Panc1 (cell line): ENCODE measurements around the gene CCT7.

Source experiments
- POLR2AphosphoS5 ChIP-seq: IDR thresholded peaks from 2 replicates; pipeline ENCODE4 v1.6.1; 2012; ENCODE audit warnings: mild to moderate bottlenecking, low read depth, low read length, moderate library complexity
- SIN3A ChIP-seq: IDR thresholded peaks from 2 replicates; pipeline ENCODE4 v1.6.1; 2012; ENCODE audit warnings: low read depth, mild to moderate bottlenecking, low read length, moderate library complexity, borderline replicate concordance; ENCODE audit not compliant: insufficient read depth
- TCF7L2 ChIP-seq: IDR thresholded peaks from 2 replicates; pipeline ENCODE4 v1.6.1; 2011; ENCODE audit warnings: mild to moderate bottlenecking, low read depth, low read length, inconsistent platforms
- TF ChIP-seq, protein P1 (sequence below): fragments of 450-650 bp; IDR thresholded peaks from 2 replicates; pipeline ENCODE4 v1.5.1; 2017; ENCODE audit warnings: mild to moderate bottlenecking
- TF ChIP-seq, protein P2 (sequence below), 2 experiments: IDR thresholded peaks; 2 replicates each; pipeline ENCODE4 v1.6.1; 2011 to 2012; ENCODE audit warnings: low read depth in 2 of 2, control low read depth in 1 of 2, low read length in 1 of 2, mild to moderate bottlenecking in 1 of 2, moderate library complexity in 1 of 2; ENCODE audit not compliant: insufficient read depth in 1 of 2

DNA sequence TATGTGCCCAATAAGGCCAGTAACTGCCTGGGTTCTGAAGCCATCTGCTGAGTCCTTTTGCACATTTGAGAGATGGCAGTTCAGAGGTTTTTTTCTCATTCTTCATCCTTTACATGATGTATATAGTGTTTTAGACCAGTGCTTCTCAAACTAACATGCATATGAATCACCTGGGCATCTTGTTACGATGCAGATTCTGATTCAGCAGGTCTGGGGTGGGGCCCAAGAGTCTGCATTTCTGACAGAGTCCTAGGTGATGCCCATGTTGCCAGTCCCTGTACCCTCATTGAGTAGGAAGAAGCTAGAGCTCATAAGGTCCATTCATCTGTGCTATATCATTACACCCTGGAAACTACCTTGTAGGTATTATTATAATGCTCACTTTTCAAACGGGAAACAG lies 16.3 kb upstream of the CCT7 start:
- TF ChIP-seq, protein P1, sequence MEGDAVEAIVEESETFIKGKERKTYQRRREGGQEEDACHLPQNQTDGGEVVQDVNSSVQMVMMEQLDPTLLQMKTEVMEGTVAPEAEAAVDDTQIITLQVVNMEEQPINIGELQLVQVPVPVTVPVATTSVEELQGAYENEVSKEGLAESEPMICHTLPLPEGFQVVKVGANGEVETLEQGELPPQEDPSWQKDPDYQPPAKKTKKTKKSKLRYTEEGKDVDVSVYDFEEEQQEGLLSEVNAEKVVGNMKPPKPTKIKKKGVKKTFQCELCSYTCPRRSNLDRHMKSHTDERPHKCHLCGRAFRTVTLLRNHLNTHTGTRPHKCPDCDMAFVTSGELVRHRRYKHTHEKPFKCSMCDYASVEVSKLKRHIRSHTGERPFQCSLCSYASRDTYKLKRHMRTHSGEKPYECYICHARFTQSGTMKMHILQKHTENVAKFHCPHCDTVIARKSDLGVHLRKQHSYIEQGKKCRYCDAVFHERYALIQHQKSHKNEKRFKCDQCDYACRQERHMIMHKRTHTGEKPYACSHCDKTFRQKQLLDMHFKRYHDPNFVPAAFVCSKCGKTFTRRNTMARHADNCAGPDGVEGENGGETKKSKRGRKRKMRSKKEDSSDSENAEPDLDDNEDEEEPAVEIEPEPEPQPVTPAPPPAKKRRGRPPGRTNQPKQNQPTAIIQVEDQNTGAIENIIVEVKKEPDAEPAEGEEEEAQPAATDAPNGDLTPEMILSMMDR = no peak
- TF ChIP-seq, protein P2, sequence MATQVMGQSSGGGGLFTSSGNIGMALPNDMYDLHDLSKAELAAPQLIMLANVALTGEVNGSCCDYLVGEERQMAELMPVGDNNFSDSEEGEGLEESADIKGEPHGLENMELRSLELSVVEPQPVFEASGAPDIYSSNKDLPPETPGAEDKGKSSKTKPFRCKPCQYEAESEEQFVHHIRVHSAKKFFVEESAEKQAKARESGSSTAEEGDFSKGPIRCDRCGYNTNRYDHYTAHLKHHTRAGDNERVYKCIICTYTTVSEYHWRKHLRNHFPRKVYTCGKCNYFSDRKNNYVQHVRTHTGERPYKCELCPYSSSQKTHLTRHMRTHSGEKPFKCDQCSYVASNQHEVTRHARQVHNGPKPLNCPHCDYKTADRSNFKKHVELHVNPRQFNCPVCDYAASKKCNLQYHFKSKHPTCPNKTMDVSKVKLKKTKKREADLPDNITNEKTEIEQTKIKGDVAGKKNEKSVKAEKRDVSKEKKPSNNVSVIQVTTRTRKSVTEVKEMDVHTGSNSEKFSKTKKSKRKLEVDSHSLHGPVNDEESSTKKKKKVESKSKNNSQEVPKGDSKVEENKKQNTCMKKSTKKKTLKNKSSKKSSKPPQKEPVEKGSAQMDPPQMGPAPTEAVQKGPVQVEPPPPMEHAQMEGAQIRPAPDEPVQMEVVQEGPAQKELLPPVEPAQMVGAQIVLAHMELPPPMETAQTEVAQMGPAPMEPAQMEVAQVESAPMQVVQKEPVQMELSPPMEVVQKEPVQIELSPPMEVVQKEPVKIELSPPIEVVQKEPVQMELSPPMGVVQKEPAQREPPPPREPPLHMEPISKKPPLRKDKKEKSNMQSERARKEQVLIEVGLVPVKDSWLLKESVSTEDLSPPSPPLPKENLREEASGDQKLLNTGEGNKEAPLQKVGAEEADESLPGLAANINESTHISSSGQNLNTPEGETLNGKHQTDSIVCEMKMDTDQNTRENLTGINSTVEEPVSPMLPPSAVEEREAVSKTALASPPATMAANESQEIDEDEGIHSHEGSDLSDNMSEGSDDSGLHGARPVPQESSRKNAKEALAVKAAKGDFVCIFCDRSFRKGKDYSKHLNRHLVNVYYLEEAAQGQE (IDR thresholded peaks at IDR 0.05; ENCODE audit: insufficient read depth in 1 of 2, low read depth in 2 of 2, low read length in 1 of 2) = no peak
- no peak for TF ChIP-seq POLR2AphosphoS5
- no peak for TF ChIP-seq SIN3A
- TF ChIP-seq TCF7L2 = no peak
